Putamen (tissue), 1 donor: ENCODE results near the gene PMEPA1.

Source experiments
- DNase-seq: peaks from one replicate; pipeline ENCODE4 v3.0.0-alpha.2; 2016; ENCODE audit warnings: low spot score

PMEPA1 gene

DNA sequence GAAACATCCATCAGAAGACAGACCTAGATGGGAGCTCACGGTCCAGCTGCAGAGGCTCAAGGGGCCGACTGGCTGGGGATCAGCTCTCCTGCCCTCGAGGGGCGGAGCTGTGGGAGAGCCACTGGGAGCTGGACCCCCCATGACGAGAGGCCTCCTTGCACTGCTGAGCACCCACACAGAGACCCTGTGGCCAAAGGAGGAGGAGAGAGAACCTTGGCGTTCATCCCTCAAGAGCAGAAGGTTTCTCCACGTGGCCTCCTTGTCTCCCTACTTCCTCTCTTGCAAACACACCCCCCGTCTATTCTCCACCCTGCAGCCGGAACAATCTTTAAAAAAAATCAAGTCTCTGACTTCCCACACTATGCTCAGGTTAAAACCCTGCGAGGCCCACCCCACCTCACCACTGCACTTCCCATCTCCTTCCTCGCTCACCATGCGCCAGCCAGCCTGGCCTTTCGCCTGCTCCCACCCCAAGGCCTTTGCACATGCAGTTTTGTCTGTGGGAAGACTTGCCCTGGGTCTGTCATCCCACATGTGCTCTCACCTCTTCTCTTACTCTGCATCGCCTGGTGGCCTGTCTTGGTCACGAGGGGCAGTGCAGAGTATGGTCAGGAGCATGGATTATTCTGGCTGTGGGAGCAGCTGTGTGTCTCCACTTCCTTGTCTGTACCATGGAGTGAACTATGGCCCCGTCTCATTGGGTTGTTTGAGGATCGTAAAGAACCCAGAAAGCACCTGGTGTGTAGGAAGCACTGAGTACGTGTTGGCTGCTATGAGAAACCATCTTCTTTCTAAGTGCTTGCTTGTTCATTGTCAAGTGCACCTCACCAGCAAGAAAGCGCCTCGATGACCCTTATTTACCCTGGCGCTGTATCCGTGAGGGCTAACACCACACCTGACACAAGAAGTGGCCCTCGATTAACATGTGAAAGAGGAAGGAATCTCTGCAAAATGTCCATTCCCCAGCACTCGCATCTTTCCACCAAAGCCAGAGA is 32.9 kb downstream of the PMEPA1 start:
- DNase-seq = no peak

DNA sequence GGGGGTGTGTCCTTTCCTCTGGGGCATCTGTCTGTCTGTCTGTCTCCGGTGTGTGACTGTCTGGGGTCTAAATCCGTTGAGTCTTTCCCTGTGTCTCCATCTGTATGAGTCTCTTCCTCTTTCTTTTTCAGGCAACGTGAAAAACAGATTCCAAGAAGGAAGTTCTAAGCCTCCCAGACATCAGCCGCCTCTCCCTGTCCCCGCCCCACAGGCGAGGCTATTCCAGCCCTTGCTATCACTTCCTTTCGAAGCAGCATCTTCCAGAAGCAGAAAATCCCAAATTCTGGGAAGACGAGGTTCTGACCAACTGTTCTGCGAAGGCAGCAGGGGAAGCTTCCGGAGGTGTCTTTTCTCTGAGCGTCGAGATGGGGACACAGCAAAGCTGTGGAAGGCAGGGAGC is 34.0 kb downstream of the PMEPA1 start:
- no peak for DNase-seq

DNA sequence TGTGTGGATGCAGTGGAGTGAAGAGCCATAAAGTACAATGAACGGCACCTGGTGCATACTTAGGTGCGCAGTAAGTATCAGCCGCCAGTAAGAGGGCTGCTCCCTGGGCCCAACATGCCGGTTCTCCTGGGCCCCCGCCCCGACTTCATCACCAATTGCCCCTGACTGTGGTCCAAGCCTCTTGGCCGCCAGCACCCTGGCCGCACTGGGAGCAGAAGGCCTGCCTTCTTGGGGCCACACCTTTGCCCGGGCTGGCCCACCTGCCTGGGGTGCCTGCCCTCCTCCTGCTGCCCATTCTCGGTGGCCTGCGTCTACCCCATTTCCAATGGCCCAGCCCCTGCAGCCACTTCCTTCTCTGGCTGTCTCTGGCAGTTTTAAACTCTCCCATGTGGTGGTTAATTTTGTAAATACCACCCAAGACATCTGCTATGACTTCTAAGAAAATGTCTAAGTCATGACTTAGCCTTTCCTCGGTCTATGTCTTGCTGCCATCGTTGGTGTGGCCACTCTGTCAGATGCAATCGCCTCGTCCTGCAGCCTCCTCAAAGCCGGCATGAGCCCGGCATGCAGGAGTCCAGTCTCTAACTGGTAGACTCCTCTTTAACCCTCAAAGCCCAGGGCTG is 36.8 kb downstream of the PMEPA1 start:
- no peak for DNase-seq

DNA sequence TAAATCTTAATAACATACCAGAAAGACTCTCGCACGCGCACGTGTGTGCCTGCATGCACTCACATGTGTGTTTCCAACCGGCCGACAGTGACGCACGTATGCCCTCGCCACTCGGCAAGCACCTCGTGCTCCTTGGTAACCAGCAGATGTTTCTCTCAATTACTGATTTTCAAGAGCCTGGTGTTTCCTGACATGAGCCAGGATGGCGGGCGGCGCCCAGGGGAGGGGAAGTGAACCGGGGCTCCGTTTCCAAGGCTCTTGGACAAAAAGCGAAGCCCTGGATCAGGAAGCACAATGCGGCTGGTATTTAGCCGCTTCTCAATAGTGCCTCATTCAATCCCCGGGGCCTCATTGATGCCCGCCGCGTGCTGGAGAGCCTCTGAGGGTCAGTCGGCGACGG is 37.7 kb downstream of the PMEPA1 start:
- no peak for DNase-seq

DNA sequence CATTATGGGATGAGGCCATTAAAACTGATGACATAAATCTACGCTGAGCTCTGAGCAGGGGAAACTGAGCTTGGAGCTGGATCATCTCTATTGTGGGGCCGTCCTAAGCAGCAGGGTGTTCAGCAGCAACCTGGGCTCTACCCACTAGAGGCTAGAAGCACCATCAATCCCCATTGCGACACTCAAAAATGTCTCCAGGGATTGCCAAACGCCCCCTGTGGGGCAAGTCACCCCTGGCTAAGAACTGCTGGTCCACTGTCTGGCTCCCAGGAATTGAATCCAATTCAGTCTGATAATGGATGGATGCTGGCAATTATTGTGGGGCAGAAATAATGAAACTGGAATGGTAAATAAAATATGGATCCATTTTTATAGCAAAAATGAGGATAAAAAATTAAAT is 38.2 kb downstream of the PMEPA1 start:
- no peak for DNase-seq

DNA sequence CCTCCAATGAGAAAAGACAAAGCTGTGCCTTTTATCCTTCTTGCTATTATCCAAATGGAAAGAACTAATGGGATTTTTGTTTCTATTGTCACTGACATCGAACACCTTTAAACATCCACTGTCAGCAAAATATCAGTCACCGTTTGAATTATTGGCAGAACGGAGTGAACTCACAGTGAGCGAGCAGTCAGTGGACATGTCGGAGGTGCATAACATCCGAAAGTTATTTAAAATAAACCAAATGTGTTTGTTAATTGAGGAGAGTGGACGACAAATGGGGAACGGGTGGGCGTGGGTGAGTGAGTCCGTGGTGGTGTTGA is 38.8 kb downstream of the PMEPA1 start:
- no peak for DNase-seq

DNA sequence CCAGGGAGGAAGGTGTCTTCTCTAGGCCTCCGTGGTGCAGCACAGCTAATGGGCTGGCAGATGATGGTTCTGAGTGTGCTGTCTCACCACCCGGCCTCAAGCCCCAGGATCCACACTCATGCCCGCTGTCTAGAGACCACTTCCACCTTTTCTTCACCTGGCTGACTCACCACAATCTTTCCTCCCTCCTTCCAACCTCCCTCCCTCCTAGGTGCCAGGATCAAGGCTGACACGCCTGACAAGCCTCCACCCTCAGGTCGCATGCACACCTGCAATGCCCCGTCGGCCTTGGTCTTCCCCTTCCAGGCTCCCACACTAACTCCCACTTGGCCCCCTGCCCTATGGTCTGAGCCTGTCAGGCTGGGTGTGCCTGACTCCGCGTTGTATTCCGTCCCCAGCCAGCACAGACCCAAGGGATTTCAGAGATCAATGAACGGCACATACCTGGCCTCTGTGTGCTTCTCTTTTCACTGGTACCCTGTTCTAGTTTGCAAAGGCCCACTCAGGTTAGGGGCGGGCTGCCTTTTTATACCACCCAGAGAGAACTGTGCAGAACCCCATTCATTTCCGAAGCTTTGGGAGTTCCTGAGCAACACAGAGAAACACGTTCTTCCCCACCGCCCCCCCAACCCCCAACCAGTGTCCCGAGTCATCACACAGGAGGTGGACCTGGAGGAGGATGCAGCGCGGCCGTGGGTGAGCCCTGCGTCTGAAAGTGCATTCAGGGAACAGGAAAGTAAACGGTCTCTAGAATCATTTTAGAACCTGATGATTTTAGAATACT is 39.3 kb downstream of the PMEPA1 start:
- DNase-seq = no peak

DNA sequence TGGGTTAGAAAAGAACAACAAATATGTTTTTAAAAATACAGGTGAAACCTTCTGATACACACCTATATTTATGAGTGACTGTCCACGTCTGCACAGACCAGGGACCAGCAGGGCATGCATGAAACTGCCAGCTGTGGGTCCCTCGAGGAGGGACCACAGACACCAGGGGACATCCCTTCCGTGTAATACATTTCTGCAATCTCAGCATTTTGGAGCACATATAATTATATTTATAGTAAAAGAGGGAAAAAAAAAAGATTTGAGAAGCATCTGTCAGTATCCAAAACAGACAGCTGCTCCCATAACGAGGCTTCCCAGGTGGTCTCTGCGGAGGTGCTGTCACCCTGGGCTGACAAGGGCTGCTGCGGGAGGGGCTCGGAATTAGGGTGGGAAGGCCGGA is 40.2 kb downstream of the PMEPA1 start:
- no peak for DNase-seq

DNA sequence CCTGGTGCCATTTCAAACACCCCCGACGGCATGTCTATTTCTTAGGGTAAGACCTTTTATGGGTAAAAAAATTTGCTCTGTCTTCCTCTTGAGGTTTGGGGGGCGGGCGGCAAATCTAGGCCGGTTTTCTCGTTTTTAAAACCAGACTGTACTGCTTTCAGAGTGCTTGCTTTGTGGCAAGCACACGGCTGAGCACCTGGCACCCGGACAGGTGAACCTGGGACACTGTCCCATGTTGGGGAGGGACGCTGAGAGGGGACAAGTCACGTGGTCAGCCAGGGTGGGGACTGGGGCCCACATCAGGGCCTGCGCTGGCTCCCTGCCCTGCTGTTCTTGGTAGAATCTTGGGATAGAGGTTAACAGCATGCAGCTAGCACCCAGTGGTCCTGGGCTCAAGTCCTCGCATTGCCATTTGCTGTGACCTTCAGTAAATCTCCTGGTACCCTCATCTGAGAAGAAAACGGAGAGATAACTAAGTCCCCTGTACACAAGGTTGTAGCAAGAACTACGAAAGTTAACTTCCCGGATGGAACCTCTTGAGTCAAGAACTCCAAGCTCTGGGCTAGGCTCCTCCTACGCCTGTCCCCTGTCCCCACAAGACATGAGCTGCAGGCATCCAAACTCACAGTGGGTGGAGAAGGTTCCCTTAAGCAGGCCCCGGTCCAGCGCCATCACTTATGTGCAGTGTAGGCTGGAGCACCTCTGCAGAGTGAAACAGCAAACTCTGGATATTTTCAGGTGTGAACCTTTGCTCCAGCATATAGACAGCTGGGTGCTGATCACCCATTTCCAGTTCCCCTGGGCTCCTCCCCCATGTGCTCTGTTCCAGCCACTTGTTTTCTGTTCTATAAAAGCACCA is 41.7 kb downstream of the PMEPA1 start:
- DNase-seq = no peak

DNA sequence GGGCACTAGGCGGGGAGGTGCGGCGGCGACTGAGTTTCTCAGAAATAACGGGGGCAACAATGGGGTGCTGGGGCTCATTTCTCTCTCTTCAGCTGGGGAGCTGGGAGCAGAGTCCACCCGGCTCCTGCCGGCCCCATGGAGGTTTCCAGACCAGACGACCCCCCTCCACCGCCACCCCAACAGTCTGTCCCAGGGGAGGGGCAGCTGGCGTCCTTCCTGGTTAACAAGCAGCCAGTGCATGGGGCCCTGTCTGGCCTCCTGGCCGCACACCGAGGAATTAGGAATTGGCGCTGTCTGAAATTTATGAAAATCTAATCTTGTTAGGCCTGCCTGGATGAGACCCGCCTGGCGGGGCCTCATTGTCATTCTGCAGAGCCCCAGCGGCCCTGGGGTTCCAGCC is 42.4 kb downstream of the PMEPA1 start:
- DNase-seq = no peak

DNA sequence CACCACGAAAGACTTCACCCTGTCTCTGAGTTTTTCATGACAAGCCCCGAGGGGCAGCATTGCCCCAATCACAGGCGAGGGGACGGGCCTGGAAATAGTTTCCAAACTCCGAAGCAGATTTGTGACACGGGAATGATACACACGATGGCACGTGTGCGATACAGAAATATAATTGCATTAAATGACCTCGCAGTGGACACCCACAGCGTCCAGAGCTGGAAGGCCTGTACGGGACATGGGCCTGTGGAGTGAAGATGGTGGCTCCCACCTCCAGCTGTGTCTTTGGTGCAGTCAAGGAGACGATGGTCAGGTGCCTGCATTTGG is 43.0 kb downstream of the PMEPA1 start:
- DNase-seq = no peak

DNA sequence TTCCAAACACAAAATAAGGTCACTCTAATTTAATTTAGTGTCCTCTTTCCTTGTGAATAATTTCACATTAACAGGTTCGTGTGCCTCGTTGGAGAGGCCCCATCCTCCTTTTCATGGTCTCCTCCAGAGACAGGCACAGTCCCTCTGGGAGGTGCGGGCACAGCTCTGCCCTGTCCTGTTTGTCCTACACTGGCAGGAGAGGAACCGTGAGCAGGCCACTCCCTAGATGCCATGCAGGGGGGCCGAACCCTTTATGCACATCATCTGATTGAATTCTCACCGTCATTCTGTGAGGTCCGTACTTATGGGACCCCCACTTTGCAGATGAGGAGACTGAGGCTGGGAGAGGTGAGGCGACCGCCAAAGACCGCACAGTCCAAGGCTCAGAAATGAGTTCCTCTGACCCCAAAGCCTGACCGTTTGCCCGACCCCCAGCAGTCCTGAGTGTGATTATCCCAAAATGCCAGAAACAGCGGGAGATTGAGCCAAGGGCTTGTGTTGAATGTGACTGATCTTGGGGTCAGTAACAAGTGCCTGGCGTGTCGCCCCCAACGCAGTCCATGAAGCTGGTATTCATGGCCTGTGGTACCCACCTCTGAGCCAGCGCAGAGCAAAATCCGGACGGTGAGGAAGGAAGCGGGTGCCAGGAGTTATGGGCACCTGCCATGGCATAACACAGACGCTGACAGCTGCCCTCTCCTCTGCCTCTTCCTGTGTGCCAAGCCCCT is 43.5 kb downstream of the PMEPA1 start:
- no peak for DNase-seq

DNA sequence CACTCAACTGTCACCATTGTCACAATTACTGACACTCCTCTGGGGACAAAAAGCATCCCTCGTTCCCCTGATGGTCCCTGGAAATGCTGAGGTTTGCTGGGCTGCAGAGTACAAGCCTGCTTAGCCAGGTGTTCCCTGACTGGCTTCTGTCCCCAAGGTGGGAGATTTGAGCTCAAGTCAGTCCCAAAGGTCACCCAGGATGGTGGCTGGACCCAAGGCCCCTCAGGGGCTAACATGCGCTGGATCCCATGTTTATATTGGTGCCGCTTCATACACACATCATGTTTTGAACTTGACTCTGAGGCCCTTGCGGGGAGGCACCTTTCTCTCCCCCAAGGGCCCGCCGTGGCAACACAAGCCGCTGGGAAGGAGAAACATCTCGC is 44.2 kb downstream of the PMEPA1 start:
- no peak for DNase-seq

DNA sequence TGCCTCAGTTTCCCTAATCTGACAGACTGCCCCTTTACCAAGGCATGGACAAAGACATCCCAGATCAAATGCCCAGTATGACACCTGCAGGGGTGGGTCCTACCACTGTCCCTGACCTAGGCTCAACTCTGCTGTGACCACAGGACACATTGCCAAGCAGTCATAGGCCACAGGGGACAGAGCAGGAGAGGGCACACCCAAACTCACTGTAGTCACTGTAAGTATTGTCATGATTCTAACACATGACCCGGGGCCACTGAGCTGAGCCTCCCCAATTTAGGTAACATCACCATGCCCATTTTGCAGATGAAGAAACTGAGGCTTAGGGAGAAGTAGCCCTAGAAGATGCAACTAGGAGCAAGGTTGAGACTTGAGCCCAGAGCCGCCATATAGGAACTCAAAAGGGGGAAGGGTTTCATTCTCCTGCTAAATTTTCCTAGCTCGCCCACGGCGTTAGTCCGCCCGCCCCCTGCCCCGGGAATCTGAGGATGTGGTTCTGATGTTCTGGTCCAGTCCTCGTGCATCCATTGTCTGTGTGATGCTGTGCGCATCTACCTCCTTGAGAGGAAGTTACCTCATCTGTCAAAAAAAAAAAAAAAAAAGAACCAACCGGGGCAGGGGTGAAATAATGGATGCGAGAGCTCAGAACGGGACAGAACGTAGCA is 44.8 kb downstream of the PMEPA1 start:
- DNase-seq = no peak

DNA sequence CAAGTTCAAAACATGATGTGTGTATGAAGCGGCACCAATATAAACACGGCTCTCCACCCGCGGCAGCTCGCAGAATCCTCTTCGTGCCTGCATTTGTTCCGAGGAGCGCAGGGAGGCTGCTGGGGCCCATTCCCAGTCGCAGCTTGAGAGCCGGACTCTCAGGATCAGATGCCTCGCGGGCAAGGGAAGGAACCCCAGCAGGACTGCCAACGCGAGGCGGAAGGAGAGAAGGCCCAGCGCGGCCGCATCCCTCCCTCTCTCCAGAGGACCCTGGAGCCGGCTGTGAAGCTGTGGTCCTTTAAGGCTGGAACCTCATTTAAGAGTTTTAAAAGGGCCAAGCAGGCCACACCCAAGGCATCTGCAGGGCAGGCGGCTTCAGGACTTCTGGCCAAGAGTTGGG is 45.3 kb downstream of the PMEPA1 start:
- no peak for DNase-seq

DNA sequence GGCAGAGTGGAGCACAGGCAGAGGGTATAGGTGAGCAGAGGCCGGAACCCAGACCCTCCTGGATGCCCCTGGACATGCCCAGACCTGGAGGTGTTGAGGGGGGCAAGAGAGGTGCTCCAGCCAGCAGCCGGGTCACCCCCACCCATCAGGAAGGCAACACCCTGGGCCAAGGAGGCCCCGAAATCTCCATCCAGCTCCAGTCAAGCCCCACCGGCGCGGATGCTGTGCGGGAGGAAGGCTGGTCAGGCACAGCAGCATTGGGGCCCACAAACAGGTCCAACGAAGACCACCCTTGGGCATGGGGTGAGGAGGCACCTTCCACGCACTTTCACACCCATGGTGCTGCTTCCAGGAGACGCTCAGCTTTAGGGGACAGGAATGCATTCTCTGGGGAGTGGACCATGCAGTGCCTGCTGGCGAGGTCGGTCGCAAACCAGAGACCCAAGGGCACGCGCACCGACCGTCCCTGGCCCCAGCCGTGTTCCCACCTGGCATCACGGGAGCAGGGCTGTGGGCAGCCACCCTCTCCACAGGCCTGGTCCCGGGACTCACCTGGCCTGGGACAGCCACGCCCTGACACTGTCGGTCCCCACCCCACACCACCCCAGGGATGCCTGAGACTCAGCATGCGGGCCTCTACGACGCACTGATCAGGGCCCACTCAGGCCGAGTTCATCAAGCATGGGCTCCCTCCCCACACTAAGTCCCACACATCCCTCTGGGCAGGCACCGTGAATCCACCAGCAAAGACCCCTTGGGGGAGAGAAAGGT is 45.9 kb downstream of the PMEPA1 start:
- DNase-seq = no peak

DNA sequence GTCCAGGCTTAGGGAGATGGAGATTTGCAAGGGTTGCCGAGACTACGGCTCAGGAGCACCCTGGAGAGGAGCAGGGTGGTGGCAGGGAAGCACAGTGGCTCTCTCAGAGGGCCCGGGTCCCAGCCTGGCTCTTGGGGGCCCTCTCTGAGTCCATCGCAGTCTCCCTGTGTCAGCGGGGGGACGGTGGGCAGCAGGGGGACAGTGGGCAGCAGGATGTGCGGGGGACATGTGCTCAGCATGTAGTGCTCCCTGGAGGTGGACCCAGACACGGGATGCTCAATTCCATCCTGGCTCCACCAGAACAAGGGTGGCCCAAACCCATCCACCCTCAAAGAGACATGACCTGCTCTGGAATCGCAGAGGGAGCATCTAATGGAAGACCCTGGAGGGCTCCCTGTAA is 46.6 kb downstream of the PMEPA1 start:
- no peak for DNase-seq

DNA sequence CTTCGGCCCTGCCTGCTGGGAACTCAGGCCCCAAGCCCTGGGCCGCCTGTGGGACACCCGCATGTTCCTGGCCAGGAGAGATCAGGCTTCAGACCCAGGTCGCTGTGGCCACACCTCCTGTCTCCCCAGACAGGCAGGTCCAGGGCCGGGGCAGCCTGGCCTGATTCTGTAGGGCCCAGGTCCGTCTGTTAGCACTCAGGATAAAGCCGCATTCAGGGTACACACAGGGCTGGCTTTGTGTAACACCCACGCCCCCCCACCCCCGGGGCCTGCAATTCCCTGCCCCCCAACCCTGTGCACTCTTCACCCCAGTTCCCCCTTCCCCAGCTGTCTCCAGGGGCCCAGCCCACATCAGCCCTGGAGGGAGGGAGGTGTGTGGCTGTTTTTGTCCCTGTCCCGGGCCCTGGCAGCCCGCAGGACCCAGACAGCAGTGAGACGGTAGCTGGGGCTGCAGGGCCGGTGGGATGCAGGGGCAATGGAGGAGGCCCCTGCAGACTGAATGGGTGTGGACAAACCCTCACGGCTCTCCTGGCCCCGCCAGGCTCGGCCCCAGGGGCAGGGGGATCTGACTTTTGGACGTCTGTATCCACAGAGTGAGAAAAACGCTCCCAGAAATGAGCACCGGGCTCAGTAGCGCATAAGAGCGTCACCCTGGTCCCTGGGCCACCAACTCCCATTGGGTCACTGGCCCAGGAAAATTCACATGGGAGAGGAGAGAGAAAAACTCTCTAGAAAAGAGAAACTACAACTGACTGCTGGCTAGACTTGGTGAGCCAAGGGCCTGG is 47.2 kb downstream of the PMEPA1 start:
- no peak for DNase-seq

DNA sequence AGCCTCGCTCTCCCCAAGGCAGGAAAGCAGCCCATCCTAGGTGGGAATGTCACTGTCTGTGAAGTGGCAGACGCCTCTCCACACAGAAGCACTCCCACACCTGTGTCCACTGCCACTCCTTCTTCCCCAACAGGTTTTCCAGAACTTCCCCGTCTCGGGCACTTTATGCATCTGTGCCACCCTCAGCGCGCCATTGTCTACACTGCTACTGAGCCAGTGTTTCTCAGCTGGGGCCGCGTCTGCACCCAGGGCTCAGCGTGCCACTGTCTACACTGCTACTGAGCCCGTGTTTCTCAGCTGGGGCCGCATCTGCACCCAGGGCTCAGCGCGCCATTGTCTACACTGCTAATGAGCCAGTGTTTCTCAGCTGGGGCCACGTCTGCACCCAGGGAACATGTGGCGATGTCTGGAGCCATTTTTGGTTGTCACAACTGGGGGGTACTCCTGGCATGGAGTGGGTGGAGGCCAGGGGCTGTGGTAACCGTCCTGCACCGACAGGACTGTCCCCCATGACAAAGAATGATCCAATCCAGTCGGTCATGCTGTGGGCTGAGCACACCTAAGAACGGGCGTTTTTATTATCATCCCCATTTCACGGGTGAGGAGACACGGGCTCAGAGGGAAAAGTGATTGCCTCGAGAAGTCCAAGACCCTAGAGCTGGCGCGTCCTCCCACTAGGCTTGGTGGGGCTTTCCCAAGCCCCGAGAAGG is 47.9 kb downstream of the PMEPA1 start:
- DNase-seq = no peak
